Esophagus (tissue), 2 donors: ENCODE data around the gene GKN1. TPM values are rescaled to one million over a fixed set of nuclear protein-coding genes. Genes with fewer than 3 reads are reported as not detected.

ENCODE experiments used
- H3K27ac ChIP-seq, 2 donors: one replicate each; pipeline ENCODE4 v1.5.1; 2013; ENCODE audit warnings: low read depth in 2 of 2, mild to moderate bottlenecking in 2 of 2, inconsistent platforms in 1 of 2, low read length in 1 of 2, moderate library complexity in 1 of 2
- H3K27me3 ChIP-seq, 2 donors: one replicate each; pipeline ENCODE4 v1.6.1; 2013; ENCODE audit warnings: low read length in 2 of 2, control low read depth in 1 of 2, mild to moderate bottlenecking in 1 of 2; ENCODE audit not compliant: insufficient read depth in 2 of 2, control insufficient read depth in 1 of 2
- H3K36me3 ChIP-seq, 2 donors: one replicate each; pipeline ENCODE4 v1.6.1; 2013; ENCODE audit warnings: low read length in 1 of 2; ENCODE audit not compliant: control insufficient read depth in 2 of 2, insufficient read depth in 2 of 2
- H3K4me1 ChIP-seq, 2 donors: one replicate each; pipeline ENCODE4 v1.6.1; 2013; ENCODE audit warnings: low read length in 1 of 2; ENCODE audit not compliant: control insufficient read depth in 2 of 2, insufficient read depth in 2 of 2
- H3K4me3 ChIP-seq, 2 donors: one replicate each; pipeline ENCODE4 v1.5.1; 2013; ENCODE audit warnings: low read length in 2 of 2, mild to moderate bottlenecking in 2 of 2, low read depth in 1 of 2, moderate library complexity in 1 of 2
- H3K9me3 ChIP-seq, 2 donors: one replicate each; pipeline ENCODE4 v1.6.1; 2013; ENCODE audit warnings: mild to moderate bottlenecking in 2 of 2, low read depth in 1 of 2, low read length in 1 of 2, moderate library complexity in 1 of 2; ENCODE audit not compliant: control insufficient read depth in 2 of 2, insufficient read depth in 1 of 2
- WGBS, 2 donors: extraction: QIAGEN DNeasy Blood & Tissue Kit; methylation state at CpG; one replicate each; pipeline ENCODE4 v1.1.7; 2013; 5-methylcytosine and 5-hydroxymethylcytosine counted together
- polyA plus RNA-seq, 2 donors: library from polyadenylated mRNA; stranded (reverse); fragments of 200-250 nt; gene quantifications; one replicate each; pipeline ENCODE4 v1.2.3, GENCODE V29; 2013
- donor health status: healthy with polysubstance abuse.
- donor health status: Bipolar disorder and iron deficiency.

Gene GKN1
- polyA plus RNA-seq, 2 donors = 0.25 to 6.2 TPM

GRCh38 chr2:69022548-69022947 is 48.1 kb downstream of the GKN1 start:
- peak overlapping the region in 1 of 2 donors; percentile 34 for H3K27ac ChIP-seq
- H3K4me3 ChIP-seq = no peak overlapping the region
- H3K9me3 ChIP-seq = no peaks in the 10 kb centered on the region
- peaks cover 0 to 2% of the 10 kb centered on the region in 2 donors for H3K36me3 ChIP-seq
- H3K27me3 ChIP-seq = no peaks in the 10 kb centered on the region
- 42 to 50% methylated on average over 1 of the region's 1 CpG for WGBS, 2 donors
- H3K4me1 ChIP-seq = peaks cover 0 to 3% of the 10 kb centered on the region in 2 donors

GRCh38 chr2:69023236-69023635 is 48.8 kb downstream of the GKN1 start:
- no peak overlapping the region for H3K4me3 ChIP-seq
- no peaks in the 10 kb centered on the region for H3K27me3 ChIP-seq
- WGBS, 2 donors = 88 to 96% methylated on average over 2 of the region's 2 CpGs
- peaks cover 0 to 2% of the 10 kb centered on the region in 2 donors for H3K36me3 ChIP-seq
- H3K27ac ChIP-seq = no peak overlapping the region
- no peaks in the 10 kb centered on the region for H3K9me3 ChIP-seq
- H3K4me1 ChIP-seq = peaks cover 0 to 3% of the 10 kb centered on the region in 2 donors

DNA sequence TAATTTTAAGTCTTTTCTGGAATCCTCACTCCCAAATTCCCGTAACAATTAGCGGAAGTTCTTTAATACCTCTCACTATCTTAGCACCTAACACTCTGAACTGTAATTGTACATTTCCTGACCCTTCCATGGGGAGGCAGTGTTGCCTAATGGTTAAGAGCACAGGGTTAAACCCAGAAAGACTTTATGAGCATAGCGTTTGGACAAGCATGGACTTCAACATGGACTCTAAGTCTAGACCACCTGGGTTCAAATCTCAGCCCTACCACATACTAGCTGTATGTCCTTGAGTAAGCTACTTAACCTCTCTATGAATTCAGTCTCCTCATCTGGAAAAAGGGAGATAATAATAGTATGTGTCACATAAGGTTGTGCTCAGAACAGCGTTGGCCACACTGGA is 51.6 kb downstream of the GKN1 start:
- no peaks in the 10 kb centered on the region for H3K9me3 ChIP-seq
- H3K27me3 ChIP-seq = no peaks in the 10 kb centered on the region
- 67 to 68% methylated on average over 4 of the region's 4 CpGs for WGBS, 2 donors
- no peak overlapping the region for H3K27ac ChIP-seq
- no peak overlapping the region for H3K4me3 ChIP-seq
- H3K36me3 ChIP-seq = no peaks in the 10 kb centered on the region
- peaks cover 0 to 3% of the 10 kb centered on the region in 2 donors for H3K4me1 ChIP-seq

DNA sequence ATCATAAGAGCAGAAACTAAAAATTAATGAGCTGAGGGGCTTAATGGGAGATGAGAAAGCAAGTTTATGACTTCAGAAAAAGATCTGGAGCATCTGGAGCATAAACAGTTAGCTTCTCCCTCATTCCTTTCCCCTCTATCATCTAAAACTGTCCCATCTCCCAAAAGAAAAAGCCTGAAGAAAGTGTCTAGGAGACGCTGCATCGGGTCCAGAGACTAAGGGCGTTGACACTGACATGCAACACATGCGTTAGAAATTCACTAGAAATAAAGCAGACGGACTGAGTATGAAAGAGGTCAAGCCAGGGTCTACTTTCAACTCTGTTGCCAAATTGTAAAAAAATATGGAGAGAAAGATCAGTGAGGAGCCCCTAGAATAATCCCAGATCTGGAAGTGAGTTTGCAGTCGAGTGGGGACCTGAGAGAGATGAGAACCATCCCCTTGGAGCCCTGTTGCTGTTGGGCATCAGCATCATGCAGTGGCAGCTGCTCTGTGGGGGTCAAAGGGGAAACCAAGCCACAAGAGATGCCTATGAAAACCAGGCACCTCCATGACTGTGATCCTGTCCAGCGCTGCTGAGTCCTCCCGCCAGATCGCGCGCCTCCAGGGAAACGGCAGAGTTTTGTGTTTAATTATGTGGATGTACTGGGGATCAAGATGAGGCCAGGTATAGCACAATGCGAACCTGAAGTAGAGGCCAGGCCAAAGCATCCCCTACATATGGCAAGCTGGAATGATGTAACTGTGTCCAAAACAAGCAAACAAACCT is 52.4 kb downstream of the GKN1 start:
- Histone ChIP-seq H3K9me3 (no peaks in the 10 kb centered on the region), H3K36me3 (no peaks in the 10 kb centered on the region), H3K4me1 (peaks cover 0 to 3% of the 10 kb centered on the region in 2 donors), H3K4me3 (no peak overlapping the region), H3K27ac (no peak overlapping the region), H3K27me3 (no peaks in the 10 kb centered on the region)
- 79 to 86% methylated on average over 13 of the region's 13 CpGs for WGBS, 2 donors

Other genes starting within 250 kb of the GKN1 start
- 1 to 10 TPM; 3.4 to 4.0 TPM for gene ARHGAP25, start 239.8 kb upstream of the GKN1 start, polyA plus RNA-seq
- not detected for gene BMP10, start 103.2 kb upstream of the GKN1 start, polyA plus RNA-seq
- 1 to 10 TPM in 1 of 2 donors, not detected in 1; 2.6 TPM for gene GKN2, start 21.7 kb upstream of the GKN1 start, polyA plus RNA-seq
- gene ANTXR1, start 38.5 kb downstream of the GKN1 start, polyA plus RNA-seq = 1 to 10 TPM; 5.0 to 8.5 TPM